Effector CD4-positive, alpha-beta T cell (primary cell): ENCODE data around the gene ALS2.
"Not testable (repeated sequence)": the region's sequence is repeated elsewhere in the genome, so short reads cannot be mapped to it uniquely, and the experiment has no call there.

Source experiments
- DNase-seq: peaks from one replicate; pipeline ENCODE4 v3.0.0-alpha.2; 2020
- total RNA-seq: gene quantifications from one replicate; lab custom pipeline; 2026; lab: John Stamatoyannopoulos, UW

ALS2 gene
- 31.0 reads per million, percentile 57 among the genes with 10 or more reads in this experiment for total RNA-seq

- DNase-seq, result peak; percentile 89
Observed at GRCh38 chr2:201780674-201781493, at the start of gene ALS2. ALS2 (minus strand) TSS chr2:201780933; CDS start chr2:201768885, 12,048 bp downstream.

GRCh38 chr2:201828220-201828619 is 47.5 kb upstream of the ALS2 start:
- DNase-seq, result no peak

GRCh38 chr2:201827621-201828020 is 46.9 kb upstream of the ALS2 start:
- no peak for DNase-seq

GRCh38 chr2:201824212-201824611 is 43.5 kb upstream of the ALS2 start:
- no peak for DNase-seq

- no peak for DNase-seq
Observed at GRCh38 chr2:201821080-201821479, 40.3 kb upstream of the ALS2 start.

GRCh38 chr2:201820383-201821007 is 39.8 kb upstream of the ALS2 start:
- DNase-seq, result no peak

- DNase-seq, result no peak
Observed at GRCh38 chr2:201816657-201817575, 36.2 kb upstream of the ALS2 start.

- no peak for DNase-seq
Observed at GRCh38 chr2:201813996-201814760, 33.4 kb upstream of the ALS2 start.

GRCh38 chr2:201810604-201811003 is 29.9 kb upstream of the ALS2 start:
- not testable (repeated sequence) for DNase-seq

GRCh38 chr2:201809633-201810032 is 28.9 kb upstream of the ALS2 start:
- DNase-seq, result no peak

- DNase-seq, result no peak
Observed at GRCh38 chr2:201808027-201808426, 27.3 kb upstream of the ALS2 start.

GRCh38 chr2:201807452-201807999 is 26.8 kb upstream of the ALS2 start:
- DNase-seq, result no peak

GRCh38 chr2:201806442-201807170 is 25.9 kb upstream of the ALS2 start, which contains the start of gene CDK15:
CDK15 (plus strand) TSS chr2:201806537; CDS start chr2:201806665, 128 bp downstream.
- DNase-seq, result no peak

- not testable (repeated sequence) for DNase-seq
Observed at GRCh38 chr2:201798914-201799285, 18.2 kb upstream of the ALS2 start.

GRCh38 chr2:201798252-201798913 is 17.6 kb upstream of the ALS2 start:
- DNase-seq, result no peak

- no peak for DNase-seq
Observed at GRCh38 chr2:201797175-201797840, 16.6 kb upstream of the ALS2 start.

- DNase-seq, result no peak
Observed at GRCh38 chr2:201796478-201796865, 15.7 kb upstream of the ALS2 start.

- DNase-seq, result no peak
Observed at GRCh38 chr2:201795607-201796477, 15.1 kb upstream of the ALS2 start.

- no peak for DNase-seq
Observed at GRCh38 chr2:201794294-201794693, 13.6 kb upstream of the ALS2 start.
